Stimulated activated CD4-positive, alpha-beta T cell treated with anti-CD3 and anti-CD28 coated beads, TNF-alpha, amount 100 ng/mL, for 48 hours (primary cell): ENCODE data around the gene STX4.

ENCODE experiments used
- DNase-seq, 3 donors: peaks; one replicate each; pipeline ENCODE4 v3.0.0-alpha.2; 2020; ENCODE audit warnings: low read depth in 3 of 3

The STX4 gene, protein sequence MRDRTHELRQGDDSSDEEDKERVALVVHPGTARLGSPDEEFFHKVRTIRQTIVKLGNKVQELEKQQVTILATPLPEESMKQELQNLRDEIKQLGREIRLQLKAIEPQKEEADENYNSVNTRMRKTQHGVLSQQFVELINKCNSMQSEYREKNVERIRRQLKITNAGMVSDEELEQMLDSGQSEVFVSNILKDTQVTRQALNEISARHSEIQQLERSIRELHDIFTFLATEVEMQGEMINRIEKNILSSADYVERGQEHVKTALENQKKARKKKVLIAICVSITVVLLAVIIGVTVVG

DNA sequence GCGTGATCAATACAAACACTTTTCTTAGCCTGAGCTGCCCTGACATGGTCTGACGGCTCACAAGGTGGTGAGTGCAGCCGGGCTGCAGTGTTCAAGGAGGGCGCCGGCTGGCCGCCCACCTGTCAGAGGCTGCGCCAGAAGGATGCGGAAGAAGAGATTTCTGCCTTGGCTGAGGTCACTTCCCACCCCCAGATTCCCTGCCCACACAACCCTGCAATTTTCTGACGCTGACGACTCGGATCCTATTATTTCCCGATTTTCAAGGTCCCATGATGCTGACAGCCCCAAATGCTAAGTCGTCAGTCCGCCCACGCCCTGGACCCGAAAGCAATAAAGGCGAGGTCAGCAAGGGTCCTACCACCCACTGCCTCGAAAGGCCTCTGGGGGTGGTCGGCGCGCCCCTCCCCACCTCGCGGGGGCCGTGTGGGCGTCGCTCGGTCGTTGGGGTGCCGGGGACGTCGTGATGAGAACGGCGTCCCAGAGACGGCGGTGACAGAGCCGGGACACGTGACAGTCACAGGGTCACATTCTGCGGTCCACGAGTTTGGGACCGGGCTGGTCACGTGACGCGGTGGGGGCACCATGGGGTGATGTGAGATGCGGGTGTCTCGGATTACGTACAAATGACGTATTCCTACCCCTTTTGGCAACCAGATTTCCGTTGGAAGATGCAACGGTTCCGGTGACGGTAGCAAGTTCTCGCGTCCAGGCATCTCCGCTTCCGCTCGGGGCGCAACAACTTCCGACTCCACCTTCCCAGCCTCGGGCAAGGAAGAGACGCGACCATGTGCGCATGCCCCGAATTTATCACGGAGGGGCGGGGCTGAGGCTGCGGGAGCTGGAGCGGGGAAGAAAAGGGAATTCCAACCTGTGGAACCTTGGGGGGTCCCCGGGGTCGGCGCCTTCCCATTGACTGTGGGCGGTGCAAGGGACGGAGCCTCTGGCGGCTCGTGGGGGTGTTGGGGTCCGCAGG lies at the start of gene STX4:
STX4 (plus strand) TSS at position 823 of the 973 bp plus-strand sequence. CDS start 248 bp downstream, outside the sequence.
- DNase-seq: peak; percentile 94 to 97 (median 96)

DNA sequence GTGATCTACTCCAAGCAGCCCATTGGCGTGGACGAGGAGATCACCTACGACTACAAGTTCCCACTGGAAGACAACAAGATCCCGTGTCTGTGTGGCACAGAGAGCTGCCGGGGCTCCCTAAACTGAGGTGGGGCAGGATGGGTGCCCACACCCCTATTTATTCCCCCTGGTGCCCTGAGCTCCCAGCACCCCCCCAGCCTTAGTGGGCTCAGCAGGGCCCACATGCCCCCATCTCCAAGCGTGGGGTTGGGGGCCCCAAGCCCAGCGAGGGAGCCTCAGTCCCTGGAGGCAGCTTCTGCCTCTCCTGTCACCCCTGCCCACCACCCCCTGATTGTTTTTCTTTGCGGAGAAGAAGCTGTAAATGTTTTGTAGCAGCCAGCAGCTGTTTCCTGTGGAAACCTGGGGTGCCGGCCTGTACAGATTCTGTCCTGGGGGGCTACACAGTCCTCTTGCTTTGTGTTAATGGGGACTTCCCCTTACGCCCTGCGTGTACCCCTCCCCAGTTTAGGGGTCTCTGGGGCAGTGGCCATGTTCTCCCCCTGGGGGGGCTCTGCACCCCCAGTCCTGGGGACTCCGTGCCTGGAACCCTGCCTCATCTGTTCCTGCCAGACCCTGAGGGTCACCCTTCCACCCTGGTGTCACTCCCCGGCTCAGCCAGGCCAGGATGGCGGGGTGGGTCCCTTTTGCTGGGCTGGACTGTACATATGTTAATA lies 49.3 kb upstream of the STX4 start:
- DNase-seq: no peak

GRCh38 chr16:30984669-30985400 lies 48.5 kb upstream of the STX4 start, which contains the start of gene HSD3B7:
Gene HSD3B7, plus strand, starts transcription at chr16:30985207. Its CDS starts 452 bp downstream, at chr16:30985659.
- peak; percentile 66 to 82 (median 79) for DNase-seq

DNA sequence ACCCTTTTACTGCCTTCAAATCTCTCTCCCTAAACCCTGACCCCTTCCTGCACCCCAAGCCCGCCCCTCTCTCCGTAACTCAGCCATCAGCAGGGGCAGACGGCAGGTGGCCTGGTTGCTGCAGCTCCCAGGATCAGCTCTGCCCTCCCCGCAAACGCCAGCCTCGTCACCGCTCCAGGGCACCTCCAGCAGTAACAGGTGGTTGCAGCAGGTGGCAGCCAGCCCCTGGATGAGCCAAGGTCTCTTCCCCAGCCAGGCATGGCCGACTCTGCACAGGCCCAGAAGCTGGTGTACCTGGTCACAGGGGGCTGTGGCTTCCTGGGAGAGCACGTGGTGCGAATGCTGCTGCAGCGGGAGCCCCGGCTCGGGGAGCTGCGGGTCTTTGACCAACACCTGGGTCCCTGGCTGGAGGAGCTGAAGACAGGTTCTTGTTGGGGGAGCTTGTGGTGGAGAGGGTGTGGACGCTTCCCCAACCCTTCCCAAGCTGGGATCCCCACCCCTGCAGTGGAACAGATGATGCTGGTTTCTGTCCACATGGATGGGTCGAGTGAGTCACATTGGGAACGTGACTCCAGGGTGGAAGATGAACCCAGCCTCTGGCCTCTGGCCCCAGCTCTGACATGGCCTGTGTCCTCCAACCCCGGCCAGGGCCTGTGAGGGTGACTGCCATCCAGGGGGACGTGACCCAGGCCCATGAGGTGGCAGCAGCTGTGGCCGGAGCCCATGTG lies 47.8 kb upstream of the STX4 start:
- DNase-seq: no peak

- no peak for DNase-seq
These were observed 47.0 kb upstream of the STX4 start for GRCh38 chr16:30986129-30986991.

- no peak for DNase-seq
These were observed 45.7 kb upstream of the STX4 start for GRCh38 chr16:30987581-30988190.

DNA sequence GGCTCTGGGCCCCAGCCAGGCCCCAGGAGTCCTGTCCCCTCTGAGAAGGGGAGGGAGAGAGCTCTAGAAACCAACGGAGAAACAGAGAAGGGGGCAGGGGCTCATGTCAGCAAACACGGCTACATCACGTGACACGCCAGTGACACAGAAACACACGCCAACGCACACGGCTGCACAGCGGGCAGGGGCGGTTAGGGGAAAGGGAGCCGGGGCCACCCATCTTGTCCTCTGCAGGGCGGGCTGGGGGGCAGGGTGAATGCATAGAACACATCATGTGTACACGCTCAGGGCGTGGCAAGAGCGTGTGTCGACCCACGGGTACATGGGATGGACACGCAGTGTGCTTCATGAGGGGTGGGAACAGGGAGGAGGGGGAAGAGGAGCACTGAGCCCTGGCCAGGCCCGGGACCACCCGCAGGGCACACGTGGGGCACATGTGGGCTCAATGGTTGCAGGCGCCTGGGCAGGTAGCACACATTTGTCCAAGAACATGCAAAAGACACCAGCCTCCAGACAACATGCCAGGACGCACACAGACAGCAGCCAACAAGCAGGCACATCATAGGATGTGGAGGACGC lies 43.8 kb upstream of the STX4 start:
- DNase-seq: no peak

GRCh38 chr16:30990105-30990504 lies 43.3 kb upstream of the STX4 start:
- DNase-seq: no peak

GRCh38 chr16:30991052-30991451 lies 42.3 kb upstream of the STX4 start:
- DNase-seq: no peak

DNA sequence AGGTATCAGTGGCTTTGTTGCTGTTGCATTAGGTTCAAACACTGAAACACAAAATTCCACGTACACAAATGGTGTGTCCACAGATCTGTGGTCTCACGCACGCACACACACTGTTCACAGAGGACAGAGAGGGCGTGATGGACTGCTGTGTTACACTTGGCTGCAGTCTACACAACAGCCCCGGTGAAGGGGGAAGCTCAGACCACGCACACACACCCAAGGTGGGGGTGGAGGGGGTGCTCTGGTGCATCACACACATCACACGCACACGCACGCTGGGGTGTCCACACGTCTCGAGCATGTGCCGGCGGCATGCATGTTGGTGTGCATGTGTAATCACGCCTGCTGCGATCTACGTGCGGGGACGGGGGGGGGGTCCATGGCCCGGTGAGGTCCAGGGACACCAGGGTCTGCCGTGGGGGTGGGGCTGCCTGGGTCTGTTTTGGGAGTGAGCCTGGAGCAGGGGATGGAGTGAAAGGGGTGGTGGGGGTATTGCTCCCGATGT lies 41.0 kb upstream of the STX4 start:
- DNase-seq: no peak

- no peak for DNase-seq
These were observed 40.2 kb upstream of the STX4 start for GRCh38 chr16:30992931-30993816.

- DNase-seq: no peak
These were observed 37.4 kb upstream of the STX4 start for GRCh38 chr16:30995927-30996323.

DNA sequence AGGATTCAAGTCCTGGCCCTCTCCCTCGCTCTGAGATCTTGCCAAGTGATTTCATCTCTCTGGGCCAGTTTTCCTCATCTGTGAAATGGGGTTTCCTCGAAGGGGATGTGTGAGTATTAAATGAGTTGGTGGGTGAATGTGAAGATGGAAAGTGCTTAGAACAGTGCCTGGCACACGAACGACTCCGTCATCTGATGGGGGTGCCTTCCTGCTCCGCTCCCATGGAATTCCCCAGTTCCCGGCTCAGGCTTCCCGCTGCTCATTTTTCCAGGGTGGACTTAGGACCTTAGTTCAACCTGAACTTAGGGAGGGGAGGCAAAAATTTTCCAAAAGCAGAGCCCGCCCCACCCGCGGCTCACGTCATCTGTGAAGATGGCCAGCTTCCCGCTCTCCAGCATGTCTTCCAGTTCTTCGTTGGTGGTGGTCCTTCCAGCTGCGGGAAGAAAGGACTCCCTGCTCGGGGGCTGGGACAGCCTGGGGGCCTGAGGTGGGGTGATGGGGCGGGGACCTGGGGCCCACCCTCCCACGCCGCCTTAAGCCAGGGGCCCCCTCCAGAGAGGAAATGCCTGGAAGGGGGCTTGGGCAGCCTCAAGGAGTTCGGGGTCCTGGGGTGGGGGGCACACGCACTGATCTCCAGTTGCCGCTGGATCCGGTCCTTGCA lies 36.9 kb upstream of the STX4 start:
- no peak for DNase-seq

- peak; percentile 66 to 90 (median 70) for DNase-seq
These were observed 36.2 kb upstream of the STX4 start for GRCh38 chr16:30996985-30997724.

DNA sequence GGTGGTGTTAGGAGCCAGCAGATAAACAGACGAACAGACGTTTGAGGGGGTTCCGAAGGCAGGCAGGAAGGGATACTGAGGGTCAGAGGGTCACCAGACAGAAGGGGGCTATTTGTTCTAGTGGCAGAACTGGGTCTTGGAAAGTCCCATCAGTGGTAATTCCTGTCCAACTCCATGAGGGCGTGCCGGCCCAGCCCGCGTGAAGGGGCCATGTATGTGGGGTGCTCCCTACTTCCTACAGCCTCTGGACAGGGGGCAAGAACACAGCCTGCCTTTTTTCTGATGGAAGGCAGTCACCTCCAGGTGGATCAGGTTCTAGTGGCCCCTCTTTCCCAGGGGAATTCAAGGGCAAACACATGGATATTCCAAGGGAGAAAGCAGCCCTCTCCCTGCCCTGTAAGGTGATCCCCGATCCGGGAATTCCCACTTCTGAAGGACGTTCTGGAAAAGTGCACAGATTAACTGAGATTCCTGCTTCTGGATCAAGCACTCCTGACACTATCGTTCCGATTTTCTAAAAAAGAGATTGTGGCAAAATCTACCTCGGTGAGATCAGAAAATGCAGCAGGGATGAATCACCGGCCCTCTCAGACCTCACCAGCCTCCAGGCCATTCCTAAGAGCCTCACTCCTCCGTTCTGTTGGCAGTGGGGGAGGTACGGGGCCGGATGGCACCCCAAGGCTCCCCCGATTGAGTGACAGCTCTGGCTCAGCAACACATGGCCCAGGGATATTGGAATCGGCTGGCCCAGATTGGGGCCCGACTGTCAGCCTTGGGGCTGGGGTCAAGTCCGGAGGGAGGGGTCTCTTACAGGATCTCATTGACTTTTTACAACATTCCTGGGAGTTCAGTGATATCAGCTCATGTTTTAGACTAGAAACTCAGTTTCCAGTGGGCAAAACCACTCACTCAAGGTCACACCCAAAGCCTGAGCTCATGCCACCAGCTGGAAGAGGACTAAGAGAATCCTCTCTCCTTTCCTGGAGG lies 35.3 kb upstream of the STX4 start:
- DNase-seq: no peak
